GM12865 (cell line): ENCODE data around the gene RPS14.

ENCODE experiments used
- DNase-seq: peaks from one replicate; pipeline ENCODE4 v3.0.0; 2010; ENCODE audit warnings: low read depth
- H3K4me3 ChIP-seq: 2 replicates; pipeline ENCODE4 v1.5.1; 2011; ENCODE audit warnings: mild to moderate bottlenecking, low read depth, low read length, control low read depth
- CTCF ChIP-seq: IDR thresholded peaks from 2 replicates; pipeline ENCODE4 v1.5.1; 2011; ENCODE audit warnings: low read length, control low read depth, low read depth, inconsistent platforms; ENCODE audit not compliant: insufficient read depth; ENCODE audit errors: missing control alignments

Gene RPS14

GRCh38 chr5:150465927-150466326 is 16.4 kb upstream of the RPS14 start:
- TF ChIP-seq CTCF: no peak
- H3K4me3 ChIP-seq: no peak overlapping the region
- no peak for DNase-seq

- no peak for DNase-seq
- no peak overlapping the region for H3K4me3 ChIP-seq
- TF ChIP-seq CTCF: no peak
These were observed 15.0 kb upstream of the RPS14 start for GRCh38 chr5:150464554-150465012.

GRCh38 chr5:150461231-150461630 is 11.7 kb upstream of the RPS14 start:
- H3K4me3 ChIP-seq: no peak overlapping the region
- peak; percentile 83 for DNase-seq
- TF ChIP-seq CTCF: no peak

- H3K4me3 ChIP-seq: no peak overlapping the region
- DNase-seq: no peak
- TF ChIP-seq CTCF: no peak
These were observed 11.2 kb upstream of the RPS14 start for GRCh38 chr5:150460781-150461180.

GRCh38 chr5:150458802-150459557 is 9.4 kb upstream of the RPS14 start:
- peak; percentile 83 for DNase-seq
- peak; percentile 84 for TF ChIP-seq CTCF
- H3K4me3 ChIP-seq: peak overlapping the region; percentile 28; the same call in 1 of the 2 replicates

- H3K4me3 ChIP-seq: no peak overlapping the region
- DNase-seq: no peak
- TF ChIP-seq CTCF: no peak
These were observed 8.2 kb upstream of the RPS14 start for GRCh38 chr5:150457562-150458240.
